ENCODE results near the gene CHAD.

- TF ChIP-seq CTCF (IDR thresholded peaks at IDR 0.05) (no peak), ZBTB33 (IDR thresholded peaks at IDR 0.05; ENCODE audit: borderline replicate concordance, low read depth) (no peak), REST (IDR thresholded peaks at IDR 0.05; ENCODE audit: low read depth, low read length) (no peak), RFX5 (IDR thresholded peaks at IDR 0.05; ENCODE audit: low read length) (no peak), RCOR1 (IDR thresholded peaks at IDR 0.05; ENCODE audit: low read length) (no peak), POLR2AphosphoS5 (IDR thresholded peaks at IDR 0.05; ENCODE audit: low read depth, low read length) (no peak), EZH2phosphoT487 (IDR thresholded peaks at IDR 0.05; ENCODE audit: borderline replicate concordance, low read depth) (no peak), YY1 (IDR thresholded peaks at IDR 0.05; ENCODE audit: low read depth) (no peak), SIN3A (IDR thresholded peaks at IDR 0.05; ENCODE audit: borderline replicate concordance, low read depth, low read length) (no peak), PBX3 (IDR thresholded peaks at IDR 0.05) (no peak), USF1 (IDR thresholded peaks at IDR 0.05; ENCODE audit: borderline replicate concordance, low read depth) (no peak), SMC3 (IDR thresholded peaks at IDR 0.05; ENCODE audit: low read depth, low read length) (no peak), FOXM1 (IDR thresholded peaks at IDR 0.05; ENCODE audit: low read depth) (no peak), RAD21 (IDR thresholded peaks at IDR 0.05; ENCODE audit: low read length) (no peak)
Measured at GRCh38 chr17:50471009-50471905, 2.6 kb upstream of the CHAD start.
